ENCODE data around the gene PHF8. TPM values are rescaled to one million over a fixed set of nuclear protein-coding genes. Genes with fewer than 3 reads are reported as not detected.

Gene PHF8
- total and polyA plus RNA-seq, 2 experiments from 2014 or later: 11.1 to 19.6 TPM

DNA sequence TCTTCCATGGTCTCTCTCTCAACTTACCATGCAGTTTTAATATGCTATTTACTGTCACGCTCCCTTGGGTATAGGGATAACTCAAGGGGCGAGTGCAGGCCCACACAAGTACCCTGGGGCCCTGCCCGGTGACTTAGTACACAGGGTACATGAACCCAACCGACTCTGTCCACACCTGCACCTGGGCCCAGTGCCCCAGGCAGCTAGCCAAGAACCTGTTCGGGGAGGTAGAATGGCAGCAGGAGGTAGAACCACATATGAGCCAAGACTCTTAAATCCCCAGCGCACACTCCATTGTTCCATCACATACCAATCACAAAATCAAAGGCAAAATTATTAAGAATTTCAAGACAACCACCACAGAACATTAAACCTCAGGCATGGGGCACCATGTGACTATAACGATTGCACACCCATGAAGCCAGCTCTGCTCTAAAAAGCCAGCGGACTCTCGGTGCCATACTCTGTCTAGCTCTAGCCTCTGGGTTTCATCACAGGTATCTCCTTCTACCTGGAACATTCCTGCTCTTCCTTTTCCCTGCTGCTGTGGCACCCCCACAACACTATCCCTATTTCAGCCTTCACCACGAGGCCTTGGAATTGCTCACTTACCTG lies 14.6 kb downstream of the PHF8 start:
- no peak overlapping the region for H3K4me2 ChIP-seq

DNA sequence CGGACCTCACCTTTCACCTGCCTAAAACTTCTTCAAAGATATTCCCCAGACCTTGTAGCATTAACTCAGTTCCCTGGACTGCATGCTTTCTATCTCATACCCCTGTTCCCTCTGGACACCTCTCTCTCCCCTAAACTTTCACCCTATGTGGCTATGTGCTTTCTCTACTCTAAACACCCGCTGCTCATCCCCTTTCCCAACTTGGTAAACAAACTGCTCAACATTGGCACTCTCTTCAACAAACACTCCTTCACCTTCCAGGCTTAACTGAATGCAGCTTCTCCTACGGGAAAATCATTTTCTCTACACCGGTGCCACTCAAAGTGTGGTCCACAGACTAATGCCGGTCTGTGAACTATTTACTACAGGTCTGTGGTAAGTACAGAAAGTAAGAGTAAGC lies 19.9 kb downstream of the PHF8 start:
- H3K27me3 ChIP-seq: no peaks in the 10 kb centered on the region
- DNase-seq (ENCODE audit: low spot score): no peak

More for the DNA sequence above, 14.6 kb downstream of the PHF8 start:
- H3K36me3 ChIP-seq (replicated peaks; ENCODE audit: insufficient read depth, low read depth): no peaks in the 10 kb centered on the region
- no peaks in the 10 kb centered on the region for H4K20me1 ChIP-seq (ENCODE audit: insufficient read depth, poor library complexity, severe bottlenecking)
- H3K27ac ChIP-seq: no peak overlapping the region
- H3K27me3 ChIP-seq: no peaks in the 10 kb centered on the region
- 80% methylated on average over 10 of the region's 10 CpGs for WGBS (ENCODE audit: low lambda C conversion rate, missing lambda C conversion rate)
- H3K4me3 ChIP-seq: no peak overlapping the region
- H3K9me3 ChIP-seq (ENCODE audit: low read depth): no peaks in the 10 kb centered on the region
- H3K4me1 ChIP-seq (ENCODE audit: insufficient read depth): no peaks in the 10 kb centered on the region
- TF ChIP-seq EZH2 (IDR thresholded peaks at IDR 0.05; ENCODE audit: borderline replicate concordance) (no peak), EZH2phosphoT487 (IDR thresholded peaks at IDR 0.05; ENCODE audit: low read depth, severe bottlenecking, unreplicated experiment) (no peak)
- no peak for DNase-seq (ENCODE audit: low spot score)
- no peaks in the 10 kb centered on the region for H3K79me2 ChIP-seq
- no peak overlapping the region for H2AFZ ChIP-seq
- no peaks in the 10 kb centered on the region for H3K9me2 ChIP-seq (replicated peaks; ENCODE audit: insufficient read depth)

DNA sequence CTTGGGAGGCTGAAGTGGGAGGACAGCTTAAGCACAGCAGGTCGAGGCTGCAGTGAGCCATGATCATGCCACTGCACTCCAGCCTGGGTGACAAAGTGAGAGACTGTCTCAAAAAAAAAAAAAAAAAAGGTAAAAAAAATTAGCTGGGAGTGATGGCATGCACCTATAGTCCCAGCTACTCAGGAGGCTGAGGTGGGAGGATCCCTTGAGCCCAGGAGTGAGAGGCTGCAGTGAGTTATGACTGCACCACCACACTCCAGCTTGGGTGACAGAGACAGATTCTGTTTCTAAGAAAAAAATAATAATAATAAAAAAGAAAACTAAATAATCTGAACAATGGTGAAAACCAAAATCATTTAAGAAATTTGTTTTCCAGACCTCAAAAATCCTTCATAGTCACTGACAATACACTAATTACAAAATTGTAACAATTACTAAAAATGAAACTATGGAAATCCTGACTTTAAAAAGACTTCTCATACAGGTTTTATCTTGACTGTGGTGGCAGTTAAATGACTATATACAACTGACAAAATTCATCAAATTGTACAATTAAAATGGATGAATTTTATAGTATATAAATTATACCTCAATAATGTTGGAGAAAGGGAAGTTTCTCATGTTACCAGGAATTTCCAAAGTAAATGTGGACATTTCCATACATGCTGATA lies 31.3 kb downstream of the PHF8 start:
- Histone ChIP-seq H3K4me2 (no peak overlapping the region), H3K4me3 (no peak overlapping the region), H3K79me2 (no peaks in the 10 kb centered on the region), H3K27me3 (no peaks in the 10 kb centered on the region), H3K9me3 (ENCODE audit: low read depth) (no peaks in the 10 kb centered on the region), H3K36me3 (replicated peaks; ENCODE audit: insufficient read depth, low read depth) (no peaks in the 10 kb centered on the region), H3K4me1 (ENCODE audit: insufficient read depth) (no peaks in the 10 kb centered on the region), H2AFZ (no peak overlapping the region), H4K20me1 (ENCODE audit: insufficient read depth, poor library complexity, severe bottlenecking) (no peaks in the 10 kb centered on the region), H3K27ac (no peak overlapping the region), H3K9me2 (replicated peaks; ENCODE audit: insufficient read depth) (no peaks in the 10 kb centered on the region)
- WGBS (ENCODE audit: low lambda C conversion rate, missing lambda C conversion rate): 67% methylated on average over 1 of the region's 1 CpG
- TF ChIP-seq, protein P1, sequence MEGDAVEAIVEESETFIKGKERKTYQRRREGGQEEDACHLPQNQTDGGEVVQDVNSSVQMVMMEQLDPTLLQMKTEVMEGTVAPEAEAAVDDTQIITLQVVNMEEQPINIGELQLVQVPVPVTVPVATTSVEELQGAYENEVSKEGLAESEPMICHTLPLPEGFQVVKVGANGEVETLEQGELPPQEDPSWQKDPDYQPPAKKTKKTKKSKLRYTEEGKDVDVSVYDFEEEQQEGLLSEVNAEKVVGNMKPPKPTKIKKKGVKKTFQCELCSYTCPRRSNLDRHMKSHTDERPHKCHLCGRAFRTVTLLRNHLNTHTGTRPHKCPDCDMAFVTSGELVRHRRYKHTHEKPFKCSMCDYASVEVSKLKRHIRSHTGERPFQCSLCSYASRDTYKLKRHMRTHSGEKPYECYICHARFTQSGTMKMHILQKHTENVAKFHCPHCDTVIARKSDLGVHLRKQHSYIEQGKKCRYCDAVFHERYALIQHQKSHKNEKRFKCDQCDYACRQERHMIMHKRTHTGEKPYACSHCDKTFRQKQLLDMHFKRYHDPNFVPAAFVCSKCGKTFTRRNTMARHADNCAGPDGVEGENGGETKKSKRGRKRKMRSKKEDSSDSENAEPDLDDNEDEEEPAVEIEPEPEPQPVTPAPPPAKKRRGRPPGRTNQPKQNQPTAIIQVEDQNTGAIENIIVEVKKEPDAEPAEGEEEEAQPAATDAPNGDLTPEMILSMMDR (IDR thresholded peaks at IDR 0.05; ENCODE audit: poor library complexity): no peak
- TF ChIP-seq EZH2 (IDR thresholded peaks at IDR 0.05; ENCODE audit: borderline replicate concordance) (no peak), EZH2phosphoT487 (IDR thresholded peaks at IDR 0.05; ENCODE audit: low read depth, severe bottlenecking, unreplicated experiment) (no peak)
- DNase-seq (ENCODE audit: low spot score): no peak

More for the DNA sequence above, 19.9 kb downstream of the PHF8 start:
- H3K4me1 ChIP-seq (ENCODE audit: insufficient read depth): no peaks in the 10 kb centered on the region
- H3K4me3 ChIP-seq: no peak overlapping the region
- H3K4me2 ChIP-seq: no peak overlapping the region
- 80% methylated on average over 5 of the region's 5 CpGs for WGBS (ENCODE audit: low lambda C conversion rate, missing lambda C conversion rate)
- H3K9me3 ChIP-seq (ENCODE audit: low read depth): no peaks in the 10 kb centered on the region
- no peaks in the 10 kb centered on the region for H3K79me2 ChIP-seq
- no peak overlapping the region for H3K27ac ChIP-seq
- no peak for TF ChIP-seq EZH2phosphoT487 (IDR thresholded peaks at IDR 0.05; ENCODE audit: low read depth, severe bottlenecking, unreplicated experiment)
- no peak for TF ChIP-seq EZH2 (IDR thresholded peaks at IDR 0.05; ENCODE audit: borderline replicate concordance)
- TF ChIP-seq, protein P1 (IDR thresholded peaks at IDR 0.05; ENCODE audit: poor library complexity): no peak
- H4K20me1 ChIP-seq (ENCODE audit: insufficient read depth, poor library complexity, severe bottlenecking): no peaks in the 10 kb centered on the region
- H3K36me3 ChIP-seq (replicated peaks; ENCODE audit: insufficient read depth, low read depth): no peaks in the 10 kb centered on the region
- no peak overlapping the region for H2AFZ ChIP-seq
- no peaks in the 10 kb centered on the region for H3K9me2 ChIP-seq (replicated peaks; ENCODE audit: insufficient read depth)

DNA sequence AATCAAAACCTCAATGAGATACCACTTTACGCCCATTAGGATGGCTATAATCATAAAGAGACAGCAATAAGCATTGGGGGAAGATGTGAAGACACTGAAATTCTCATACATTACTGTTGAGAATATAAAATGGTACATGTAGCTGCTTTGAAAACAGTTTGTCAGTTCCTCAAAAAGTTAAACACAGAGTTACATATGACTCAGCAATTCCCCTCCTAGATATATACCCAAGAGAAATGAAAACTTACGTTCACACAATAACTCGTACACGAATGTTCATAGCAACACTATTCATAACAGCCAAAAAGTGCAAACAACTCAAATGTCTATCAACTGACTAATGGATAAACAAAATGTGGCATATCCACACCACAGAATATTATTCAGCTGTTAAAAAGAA lies 36.6 kb downstream of the PHF8 start:
- Histone ChIP-seq H3K36me3 (replicated peaks; ENCODE audit: insufficient read depth, low read depth) (no peaks in the 10 kb centered on the region), H3K27me3 (no peaks in the 10 kb centered on the region), H3K9me2 (replicated peaks; ENCODE audit: insufficient read depth) (no peaks in the 10 kb centered on the region), H3K79me2 (no peaks in the 10 kb centered on the region), H3K4me2 (no peak overlapping the region), H2AFZ (no peak overlapping the region), H3K4me3 (no peak overlapping the region), H3K4me1 (ENCODE audit: insufficient read depth) (no peaks in the 10 kb centered on the region), H3K27ac (no peak overlapping the region), H4K20me1 (ENCODE audit: insufficient read depth, poor library complexity, severe bottlenecking) (no peaks in the 10 kb centered on the region), H3K9me3 (ENCODE audit: low read depth) (no peaks in the 10 kb centered on the region)
- no peak for DNase-seq (ENCODE audit: low spot score)
- TF ChIP-seq EZH2 (IDR thresholded peaks at IDR 0.05; ENCODE audit: borderline replicate concordance) (no peak), EZH2phosphoT487 (IDR thresholded peaks at IDR 0.05; ENCODE audit: low read depth, severe bottlenecking, unreplicated experiment) (no peak)
- TF ChIP-seq, protein P1 (IDR thresholded peaks at IDR 0.05; ENCODE audit: poor library complexity): no peak
- 94% methylated on average over 4 of the region's 4 CpGs for WGBS (ENCODE audit: low lambda C conversion rate, missing lambda C conversion rate)

All from hepatocyte (in vitro differentiated cells).